ENCODE data around the gene MLLT11. TPM values are rescaled to one million over a fixed set of nuclear protein-coding genes. Genes with fewer than 3 reads are reported as not detected.

Gene MLLT11, protein sequence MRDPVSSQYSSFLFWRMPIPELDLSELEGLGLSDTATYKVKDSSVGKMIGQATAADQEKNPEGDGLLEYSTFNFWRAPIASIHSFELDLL
- 6.8 and 11.5 TPM in 2 replicates for total RNA-seq (2014; rRNA removed; shearing (Covaris generic); ENCODE audit: low replicate concordance)

DNA sequence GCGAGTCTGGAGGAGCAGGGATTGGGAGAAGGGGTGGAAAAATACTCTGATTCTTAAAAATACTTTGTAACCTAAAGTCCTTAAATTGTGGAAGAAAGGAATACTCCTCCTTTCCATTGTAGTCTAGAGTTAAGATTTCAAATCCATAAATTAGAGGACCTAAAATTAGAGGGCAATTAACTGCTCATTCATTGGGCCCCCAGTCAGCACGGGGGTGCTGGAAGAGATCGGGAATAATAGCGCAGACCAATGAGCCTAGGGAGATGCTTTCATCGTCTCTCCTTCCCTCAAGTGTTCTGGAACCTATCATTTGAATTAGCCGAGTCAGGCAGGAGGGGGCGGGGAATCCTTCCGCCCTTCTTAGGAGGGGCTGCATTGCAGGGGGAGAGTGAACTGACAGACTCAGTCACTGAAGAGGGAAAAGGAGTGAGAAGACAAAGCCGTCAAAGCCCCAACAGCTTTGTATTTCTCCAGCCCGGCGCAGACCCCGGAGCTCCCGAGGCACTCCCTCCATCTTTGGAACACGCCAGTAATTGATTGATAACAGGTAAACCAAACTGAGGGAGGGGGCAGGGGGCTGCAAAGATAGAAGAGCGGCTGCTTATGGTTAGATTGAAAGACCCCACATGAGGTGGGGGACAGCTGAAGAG, at the start of gene MLLT11:
TSS of gene MLLT11 (plus strand) at position 391 of the 650 bp plus-strand sequence. CDS start 6,828 bp downstream, outside the sequence.
- peaks cover 35% of the 10 kb centered on the region for H3K36me3 ChIP-seq
- no peaks in the 10 kb centered on the region for H3K9me3 ChIP-seq
- peak within 1 kb of the TSS; percentile 98 for H3K4me3 ChIP-seq
- no peaks in the 10 kb centered on the region for H3K27me3 ChIP-seq
- DNase-seq: peak; percentile 54

DNA sequence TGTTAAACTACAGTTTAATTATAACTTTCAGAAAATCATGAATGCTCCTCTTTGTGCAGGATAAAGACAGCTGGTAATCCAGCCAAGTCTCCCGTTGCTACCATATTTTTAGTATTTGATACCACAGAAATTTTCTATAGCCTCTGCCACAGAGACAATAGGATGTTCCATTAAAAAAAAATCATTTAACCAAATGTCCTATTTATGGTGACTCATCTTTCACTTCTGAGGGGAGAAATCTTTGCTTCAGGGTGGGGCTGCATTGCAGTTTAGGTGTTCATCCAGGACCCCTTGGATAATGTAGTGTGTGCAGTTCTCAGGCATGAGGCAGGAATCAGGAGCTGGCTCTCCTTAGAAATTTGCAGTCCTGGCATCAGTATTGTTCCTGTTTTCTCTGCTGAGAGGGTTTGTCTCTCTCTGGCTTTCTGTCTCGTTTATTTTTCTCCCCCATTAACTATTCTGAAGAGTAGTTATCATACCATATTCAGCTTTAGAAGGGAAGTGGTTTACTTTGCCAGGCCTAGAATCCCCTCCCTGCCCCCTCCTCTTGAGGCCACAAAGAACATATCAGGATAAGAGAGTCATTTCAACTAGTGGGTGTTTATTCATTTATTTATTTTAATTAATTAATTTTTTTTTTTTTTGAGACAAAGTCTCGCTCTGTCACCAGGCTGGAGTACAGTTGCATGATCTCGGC, 48.9 kb upstream of the MLLT11 start:
- Histone ChIP-seq H3K36me3 (peaks cover 8% of the 10 kb centered on the region), H3K9me3 (no peaks in the 10 kb centered on the region), H3K27me3 (no peaks in the 10 kb centered on the region), H3K4me3 (no peak overlapping the region)
- DNase-seq: no peak

DNA sequence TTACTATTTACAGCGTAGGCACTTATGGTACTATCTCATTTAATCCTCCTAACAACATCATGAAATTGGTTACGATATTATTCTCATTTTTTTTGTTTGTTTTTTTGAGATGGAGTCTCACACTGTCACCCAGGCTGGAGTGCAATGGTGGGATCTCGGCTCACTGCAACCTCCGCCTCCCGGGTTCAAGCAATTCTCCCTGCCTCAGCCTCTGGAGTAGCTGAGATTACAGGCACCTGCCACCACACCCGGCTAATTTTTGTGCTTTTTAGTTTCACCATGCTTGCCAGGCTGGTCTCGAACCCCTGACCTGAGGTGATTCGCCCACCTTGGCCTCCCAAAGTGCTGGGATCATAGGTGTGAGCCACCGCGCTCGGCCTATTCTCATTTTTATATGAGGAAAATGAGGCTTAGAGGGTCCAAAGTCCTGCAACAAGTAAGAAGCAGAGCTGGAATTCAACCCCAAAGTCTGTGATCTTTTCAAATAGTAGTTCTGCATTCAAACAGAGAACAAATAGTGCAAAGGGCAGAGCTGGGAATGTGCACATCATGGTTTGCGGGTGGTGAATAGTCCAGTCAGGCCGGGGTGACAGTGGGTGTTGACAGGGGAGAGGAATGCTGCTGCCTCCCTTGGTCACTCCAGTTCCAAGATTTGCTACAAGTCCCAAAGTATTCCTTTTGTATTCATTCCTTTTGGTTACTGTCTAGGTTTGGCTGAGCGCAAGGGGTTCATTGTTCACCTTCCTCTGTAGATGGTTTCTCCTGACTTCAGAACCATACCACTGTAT, 47.3 kb upstream of the MLLT11 start:
- Histone ChIP-seq H3K36me3 (peaks cover 12% of the 10 kb centered on the region), H3K4me3 (no peak overlapping the region), H3K27me3 (no peaks in the 10 kb centered on the region), H3K9me3 (no peaks in the 10 kb centered on the region)
- no peak for DNase-seq

DNA sequence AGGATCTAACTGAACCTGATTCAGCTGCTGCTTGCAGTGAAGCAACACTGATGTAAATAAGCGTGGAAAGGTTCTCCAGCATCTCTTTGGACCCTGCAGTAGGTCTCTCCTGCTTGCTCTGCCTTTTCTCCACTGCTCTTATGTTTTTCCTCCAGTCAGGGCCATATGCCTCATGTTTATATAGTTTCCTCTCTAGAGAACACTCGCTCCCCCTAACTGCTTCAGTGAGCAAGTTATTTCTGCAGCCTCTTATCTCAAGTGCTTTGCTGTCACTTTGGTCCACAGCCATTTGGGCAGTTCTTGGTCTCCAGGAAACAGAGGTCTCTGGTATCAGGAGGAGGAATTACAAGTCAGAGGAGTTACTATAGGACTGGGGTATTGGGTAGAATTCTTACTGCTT, 46.7 kb upstream of the MLLT11 start:
- Histone ChIP-seq H3K36me3 (peaks cover 19% of the 10 kb centered on the region), H3K27me3 (no peaks in the 10 kb centered on the region), H3K9me3 (no peaks in the 10 kb centered on the region), H3K4me3 (no peak overlapping the region)
- DNase-seq: no peak

DNA sequence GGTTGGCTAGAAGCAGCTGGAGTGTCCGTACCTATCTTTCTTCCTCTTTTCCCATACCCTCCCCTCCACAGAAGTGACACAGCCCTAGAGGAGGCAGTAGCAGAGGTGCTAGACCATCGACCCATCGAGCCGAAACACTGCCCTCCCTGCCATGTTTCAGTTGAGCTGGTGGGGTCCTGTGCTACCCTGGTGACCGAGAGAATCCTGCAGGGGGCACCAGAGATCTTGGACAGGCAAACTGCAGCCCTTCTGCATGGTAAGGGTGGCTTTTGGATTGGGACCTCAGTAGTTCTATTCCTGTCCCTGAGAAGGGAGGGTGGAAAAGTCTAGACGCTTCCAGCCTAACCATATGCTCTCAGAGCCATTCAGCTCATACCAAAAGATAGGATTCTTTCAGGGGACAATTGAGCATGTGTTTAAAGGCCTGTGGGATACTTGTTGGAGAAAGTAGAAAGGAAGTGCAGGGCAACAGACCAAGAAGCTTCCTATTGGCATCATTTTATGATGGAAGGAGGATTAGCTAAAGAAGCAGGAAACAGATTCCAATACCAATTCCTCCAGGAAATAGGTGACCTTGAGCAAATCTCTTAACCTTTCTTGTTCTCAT, 35.6 kb upstream of the MLLT11 start:
- DNase-seq: peak; percentile 53
- H3K36me3 ChIP-seq: peaks cover 33% of the 10 kb centered on the region

DNA sequence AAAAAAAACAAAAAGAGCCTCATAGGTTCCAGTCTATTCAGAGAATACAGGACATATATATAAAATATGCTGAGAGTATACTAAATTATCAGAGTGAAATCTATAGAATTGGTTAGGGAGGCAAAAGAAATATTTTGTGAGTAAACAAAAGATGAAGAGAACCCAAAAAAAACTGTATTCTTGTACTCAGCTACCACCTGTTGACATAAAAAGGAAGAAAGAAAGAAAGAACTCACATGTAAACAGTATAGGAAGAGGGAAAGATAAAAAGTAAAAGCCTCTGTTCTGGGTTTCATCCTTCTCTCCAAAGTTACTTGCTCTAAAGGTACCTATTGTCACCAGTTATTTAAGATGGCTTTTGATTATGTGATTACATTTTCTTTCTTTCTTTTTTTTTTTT, 33.7 kb upstream of the MLLT11 start:
- no peak overlapping the region for H3K4me3 ChIP-seq
- H3K27me3 ChIP-seq: no peaks in the 10 kb centered on the region
- H3K36me3 ChIP-seq: peaks cover 43% of the 10 kb centered on the region
- H3K9me3 ChIP-seq: no peaks in the 10 kb centered on the region
- DNase-seq: no peak

More for the DNA sequence above, 35.6 kb upstream of the MLLT11 start:
- no peaks in the 10 kb centered on the region for H3K27me3 ChIP-seq
- H3K4me3 ChIP-seq: no peak overlapping the region
- H3K9me3 ChIP-seq: no peaks in the 10 kb centered on the region

DNA sequence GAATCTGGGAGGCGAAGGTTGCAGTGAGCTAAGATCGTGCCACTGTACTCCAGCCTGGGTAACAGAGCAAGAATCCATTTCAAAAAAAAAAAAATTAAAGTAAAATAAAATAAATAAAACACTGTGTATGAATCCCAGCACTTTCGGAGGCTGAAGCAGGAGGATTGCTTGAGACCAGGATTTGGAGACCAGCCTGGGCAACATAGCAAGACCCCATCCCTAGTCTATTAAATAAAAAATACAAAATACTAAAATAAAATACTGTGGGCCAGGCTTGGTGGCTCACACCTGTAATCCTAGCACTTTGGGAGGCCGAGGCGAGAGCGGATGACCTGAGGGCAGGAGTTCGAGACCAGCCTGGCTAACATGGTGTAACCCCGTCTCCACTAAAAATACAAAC, 28.0 kb upstream of the MLLT11 start:
- Histone ChIP-seq H3K36me3 (peaks cover 50% of the 10 kb centered on the region), H3K9me3 (no peaks in the 10 kb centered on the region), H3K4me3 (no peak overlapping the region), H3K27me3 (no peaks in the 10 kb centered on the region)
- no peak for DNase-seq

DNA sequence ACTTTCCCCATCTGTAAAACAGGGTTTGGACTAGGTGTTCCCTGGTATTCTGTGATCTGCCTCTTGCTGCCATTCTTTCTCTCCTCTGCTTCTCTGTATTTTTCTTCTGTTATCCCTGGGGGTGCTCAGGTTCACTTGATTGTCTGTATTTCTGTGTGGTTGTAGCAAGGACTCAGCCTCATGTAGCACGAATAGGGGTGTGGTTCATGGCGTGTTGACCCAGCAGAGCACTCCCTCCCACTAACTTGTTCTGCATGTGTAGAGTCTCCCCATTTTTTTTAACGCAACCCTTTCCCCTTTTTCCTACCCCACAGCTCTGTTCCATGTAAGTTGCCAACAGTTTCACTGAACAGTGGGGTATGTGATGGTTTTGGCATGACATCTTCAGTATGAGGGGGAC, 25.0 kb upstream of the MLLT11 start:
- Histone ChIP-seq H3K36me3 (peaks cover 39% of the 10 kb centered on the region), H3K9me3 (no peaks in the 10 kb centered on the region)
- no peak for DNase-seq

DNA sequence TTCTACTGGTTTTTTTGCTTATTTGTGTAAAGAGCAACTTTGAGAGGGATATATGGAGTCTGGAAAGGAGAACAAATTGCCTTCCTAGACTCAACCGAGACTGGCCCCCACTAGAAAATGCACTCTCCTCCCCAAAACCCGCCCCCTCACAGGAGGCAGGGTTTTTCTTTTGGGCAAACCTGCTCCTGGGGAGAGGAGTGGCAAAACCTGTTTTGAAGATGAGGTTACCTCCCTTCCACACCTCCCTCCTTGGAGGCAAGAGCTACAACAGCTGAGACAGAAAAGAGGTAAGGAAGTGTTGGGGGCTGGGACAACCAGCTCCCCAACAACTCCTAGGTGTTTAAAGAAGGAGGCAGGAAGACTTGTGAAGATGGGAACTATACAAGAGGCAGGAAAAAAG, 23.8 kb upstream of the MLLT11 start, which contains the start of gene BNIPL:
TSS of gene BNIPL (plus strand) at position 231 of the 400 bp plus-strand sequence. CDS start at position 371, 140 bp downstream.
- no peak for DNase-seq
- no peaks in the 10 kb centered on the region for H3K9me3 ChIP-seq

More for the DNA sequence above, 25.0 kb upstream of the MLLT11 start:
- no peaks in the 10 kb centered on the region for H3K27me3 ChIP-seq
- H3K4me3 ChIP-seq: no peak overlapping the region

DNA sequence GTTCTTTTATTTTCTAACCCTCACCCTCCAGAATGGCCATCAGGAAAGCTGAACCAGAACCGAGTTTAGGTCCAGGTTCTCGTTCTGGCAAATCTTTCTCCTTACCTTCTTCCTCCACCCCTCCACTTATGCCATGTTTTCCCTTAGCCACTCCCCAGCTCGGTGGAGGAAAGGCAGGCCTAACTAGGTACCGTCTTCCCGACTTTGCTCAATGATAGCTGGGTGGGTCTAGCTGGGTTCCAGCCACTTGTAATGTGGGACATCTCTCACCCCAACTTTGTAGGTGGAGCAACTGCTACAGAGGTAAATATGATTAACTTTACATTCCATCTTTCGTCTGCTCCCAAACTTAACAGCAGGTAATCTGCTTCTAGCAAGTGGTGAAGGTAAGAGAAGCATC, 23.2 kb upstream of the MLLT11 start:
- Histone ChIP-seq H3K9me3 (no peaks in the 10 kb centered on the region), H3K4me3 (no peak overlapping the region), H3K27me3 (no peaks in the 10 kb centered on the region), H3K36me3 (peaks cover 25% of the 10 kb centered on the region)
- no peak for DNase-seq

More for the DNA sequence above, 23.8 kb upstream of the MLLT11 start, which contains the start of gene BNIPL:
- H3K4me3 ChIP-seq: no peak within 1 kb of the TSS
- H3K36me3 ChIP-seq: peaks cover 31% of the 10 kb centered on the region
- H3K27me3 ChIP-seq: no peaks in the 10 kb centered on the region

DNA sequence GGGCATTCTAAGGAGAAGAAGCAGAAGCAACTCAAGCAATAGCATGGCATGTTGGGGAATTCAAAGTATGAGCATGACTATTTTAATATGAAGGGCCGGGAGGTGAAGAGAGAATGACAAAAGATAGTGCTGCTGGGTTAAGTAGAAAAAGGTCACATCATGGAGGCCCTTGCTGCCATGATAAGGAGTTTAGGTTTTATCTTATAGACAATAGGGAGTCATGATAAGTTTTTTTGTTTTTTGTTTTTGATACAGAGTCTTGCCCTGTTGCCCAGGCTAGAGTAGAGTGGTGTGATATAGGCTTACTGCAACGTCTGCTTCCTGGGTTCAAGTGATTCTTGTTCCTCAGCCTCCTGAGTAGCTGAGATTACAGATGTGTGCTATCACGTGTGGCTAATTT, 20.7 kb upstream of the MLLT11 start:
- no peaks in the 10 kb centered on the region for H3K27me3 ChIP-seq
- H3K4me3 ChIP-seq: no peak overlapping the region
- no peaks in the 10 kb centered on the region for H3K9me3 ChIP-seq
- DNase-seq: no peak
- H3K36me3 ChIP-seq: peaks cover 15% of the 10 kb centered on the region

DNA sequence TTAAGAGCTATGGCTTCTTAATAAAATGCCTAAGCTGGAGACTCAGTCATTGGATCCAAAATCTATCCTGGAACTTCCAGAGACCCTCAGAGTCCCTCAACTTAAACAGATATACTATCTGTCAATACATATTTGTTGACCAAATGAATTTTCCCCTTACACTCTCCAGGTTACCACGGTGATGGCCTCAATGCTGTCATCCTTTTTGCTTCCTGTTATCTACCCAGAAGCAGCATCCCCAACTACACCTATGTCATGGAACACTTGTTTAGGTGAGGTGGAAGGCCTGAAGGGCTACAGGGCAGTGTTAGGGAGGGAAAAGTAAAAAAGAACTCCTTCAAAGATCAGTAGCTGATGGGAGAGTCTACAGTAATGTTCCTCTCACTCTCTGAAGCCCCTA, 17.0 kb upstream of the MLLT11 start:
- no peak for DNase-seq
- Histone ChIP-seq H3K27me3 (no peaks in the 10 kb centered on the region), H3K4me3 (no peak overlapping the region), H3K36me3 (peaks cover 4% of the 10 kb centered on the region; the same call in 1 of the 2 replicates), H3K9me3 (no peaks in the 10 kb centered on the region)

DNA sequence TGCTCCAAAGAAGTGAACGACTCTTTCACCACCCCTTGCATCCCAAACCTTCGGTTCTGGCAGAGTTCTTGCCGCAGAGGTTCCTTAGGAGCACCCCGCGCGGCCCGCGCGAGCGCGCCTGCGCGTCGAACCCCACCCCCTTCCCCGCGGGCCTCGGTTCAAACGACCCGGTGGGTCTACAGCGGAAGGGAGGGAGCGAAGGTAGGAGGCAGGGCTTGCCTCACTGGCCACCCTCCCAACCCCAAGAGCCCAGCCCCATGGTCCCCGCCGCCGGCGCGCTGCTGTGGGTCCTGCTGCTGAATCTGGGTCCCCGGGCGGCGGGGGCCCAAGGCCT, 12.6 kb upstream of the MLLT11 start, which contains the start of gene C1orf56:
TSS of gene C1orf56 (plus strand) at position 161 of the 334 bp plus-strand sequence. CDS start at position 258, 97 bp downstream.
- Histone ChIP-seq H3K36me3 (peaks cover 21% of the 10 kb centered on the region), H3K4me3 (peak within 1 kb of the TSS; percentile 71), H3K27me3 (no peaks in the 10 kb centered on the region), H3K9me3 (no peaks in the 10 kb centered on the region)
- DNase-seq: peak; percentile 77

DNA sequence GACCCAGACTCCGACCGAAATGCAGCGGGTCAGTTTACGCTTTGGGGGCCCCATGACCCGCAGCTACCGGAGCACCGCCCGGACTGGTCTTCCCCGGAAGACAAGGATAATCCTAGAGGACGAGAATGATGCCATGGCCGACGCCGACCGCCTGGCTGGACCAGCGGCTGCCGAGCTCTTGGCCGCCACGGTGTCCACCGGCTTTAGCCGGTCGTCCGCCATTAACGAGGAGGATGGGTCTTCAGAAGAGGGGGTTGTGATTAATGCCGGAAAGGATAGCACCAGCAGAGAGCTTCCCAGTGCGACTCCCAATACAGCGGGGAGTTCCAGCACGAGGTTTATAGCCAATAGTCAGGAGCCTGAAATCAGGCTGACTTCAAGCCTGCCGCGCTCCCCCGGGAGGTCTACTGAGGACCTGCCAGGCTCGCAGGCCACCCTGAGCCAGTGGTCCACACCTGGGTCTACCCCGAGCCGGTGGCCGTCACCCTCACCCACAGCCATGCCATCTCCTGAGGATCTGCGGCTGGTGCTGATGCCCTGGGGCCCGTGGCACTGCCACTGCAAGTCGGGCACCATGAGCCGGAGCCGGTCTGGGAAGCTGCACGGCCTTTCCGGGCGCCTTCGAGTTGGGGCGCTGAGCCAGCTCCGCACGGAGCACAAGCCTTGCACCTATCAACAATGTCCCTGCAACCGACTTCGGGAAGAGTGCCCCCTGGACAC, 12.1 kb upstream of the MLLT11 start:
- H3K9me3 ChIP-seq: no peaks in the 10 kb centered on the region
- peaks cover 27% of the 10 kb centered on the region for H3K36me3 ChIP-seq
- DNase-seq: peak; percentile 79
- no peaks in the 10 kb centered on the region for H3K27me3 ChIP-seq
- peak overlapping the region; percentile 71 for H3K4me3 ChIP-seq

DNA sequence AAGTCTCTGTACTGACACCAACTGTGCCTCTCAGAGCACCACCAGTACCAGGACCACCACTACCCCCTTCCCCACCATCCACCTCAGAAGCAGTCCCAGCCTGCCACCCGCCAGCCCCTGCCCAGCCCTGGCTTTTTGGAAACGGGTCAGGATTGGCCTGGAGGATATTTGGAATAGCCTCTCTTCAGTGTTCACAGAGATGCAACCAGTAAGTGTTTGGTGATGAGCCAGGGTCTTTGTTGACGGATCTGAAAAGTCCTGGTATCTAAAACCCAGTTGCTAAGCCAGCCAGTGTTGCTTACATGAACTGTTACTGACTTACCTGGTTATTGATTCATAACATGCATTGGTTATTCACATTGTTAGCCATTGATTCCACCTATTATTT, 11.6 kb upstream of the MLLT11 start:
- Histone ChIP-seq H3K27me3 (no peaks in the 10 kb centered on the region), H3K9me3 (no peaks in the 10 kb centered on the region), H3K36me3 (peaks cover 32% of the 10 kb centered on the region), H3K4me3 (peak overlapping the region; percentile 71)
- no peak for DNase-seq

DNA sequence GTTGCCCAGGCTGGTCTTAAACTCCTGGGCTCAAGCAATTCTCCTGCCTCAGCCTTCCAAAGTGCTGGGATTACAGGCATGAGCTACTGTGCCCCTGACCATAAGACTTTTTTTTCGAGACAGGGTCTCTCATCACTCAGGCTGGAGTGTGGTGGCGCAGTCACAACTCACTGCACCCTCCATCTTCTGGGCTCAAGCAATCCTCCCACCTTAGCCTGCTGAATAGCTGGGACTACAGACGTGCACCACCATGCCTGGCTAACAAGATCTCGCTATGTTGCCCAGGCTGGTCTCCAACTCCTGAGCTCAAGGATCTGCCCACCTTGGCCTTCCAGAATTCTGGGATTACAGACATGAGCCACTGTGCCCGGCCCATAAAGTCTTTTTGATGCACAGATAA, 10.7 kb upstream of the MLLT11 start:
- Histone ChIP-seq H3K27me3 (no peaks in the 10 kb centered on the region), H3K36me3 (peaks cover 40% of the 10 kb centered on the region), H3K9me3 (no peaks in the 10 kb centered on the region), H3K4me3 (no peak overlapping the region)
- no peak for DNase-seq

Data from MG63 (cell line).